C4-2B (cell line): ENCODE results near the gene NAAA.
"Not testable (repeated sequence)": the region's sequence is repeated elsewhere in the genome, so short reads cannot be mapped to it uniquely, and the experiment has no call there.

Experiments used
- H3K27ac ChIP-seq: fragments of 450-650 bp; 2 replicates; pipeline ENCODE4 v1.5.1; 2017
- ZFX ChIP-seq: fragments of 450-650 bp; IDR thresholded peaks from 2 replicates; pipeline ENCODE4 v1.6.1; 2017
- TF ChIP-seq, protein P1 (sequence below): fragments of 450-650 bp; conservative IDR thresholded peaks from 2 replicates; pipeline ENCODE4 v1.5.1; 2017; ENCODE audit warnings: mild to moderate bottlenecking

Gene NAAA

GRCh38 chr4:75912968-75913367, 27.8 kb downstream of the NAAA start:
- H3K27ac ChIP-seq: no peak overlapping the region
- TF ChIP-seq, protein P1, sequence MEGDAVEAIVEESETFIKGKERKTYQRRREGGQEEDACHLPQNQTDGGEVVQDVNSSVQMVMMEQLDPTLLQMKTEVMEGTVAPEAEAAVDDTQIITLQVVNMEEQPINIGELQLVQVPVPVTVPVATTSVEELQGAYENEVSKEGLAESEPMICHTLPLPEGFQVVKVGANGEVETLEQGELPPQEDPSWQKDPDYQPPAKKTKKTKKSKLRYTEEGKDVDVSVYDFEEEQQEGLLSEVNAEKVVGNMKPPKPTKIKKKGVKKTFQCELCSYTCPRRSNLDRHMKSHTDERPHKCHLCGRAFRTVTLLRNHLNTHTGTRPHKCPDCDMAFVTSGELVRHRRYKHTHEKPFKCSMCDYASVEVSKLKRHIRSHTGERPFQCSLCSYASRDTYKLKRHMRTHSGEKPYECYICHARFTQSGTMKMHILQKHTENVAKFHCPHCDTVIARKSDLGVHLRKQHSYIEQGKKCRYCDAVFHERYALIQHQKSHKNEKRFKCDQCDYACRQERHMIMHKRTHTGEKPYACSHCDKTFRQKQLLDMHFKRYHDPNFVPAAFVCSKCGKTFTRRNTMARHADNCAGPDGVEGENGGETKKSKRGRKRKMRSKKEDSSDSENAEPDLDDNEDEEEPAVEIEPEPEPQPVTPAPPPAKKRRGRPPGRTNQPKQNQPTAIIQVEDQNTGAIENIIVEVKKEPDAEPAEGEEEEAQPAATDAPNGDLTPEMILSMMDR: no peak
- TF ChIP-seq ZFX: no peak

DNA sequence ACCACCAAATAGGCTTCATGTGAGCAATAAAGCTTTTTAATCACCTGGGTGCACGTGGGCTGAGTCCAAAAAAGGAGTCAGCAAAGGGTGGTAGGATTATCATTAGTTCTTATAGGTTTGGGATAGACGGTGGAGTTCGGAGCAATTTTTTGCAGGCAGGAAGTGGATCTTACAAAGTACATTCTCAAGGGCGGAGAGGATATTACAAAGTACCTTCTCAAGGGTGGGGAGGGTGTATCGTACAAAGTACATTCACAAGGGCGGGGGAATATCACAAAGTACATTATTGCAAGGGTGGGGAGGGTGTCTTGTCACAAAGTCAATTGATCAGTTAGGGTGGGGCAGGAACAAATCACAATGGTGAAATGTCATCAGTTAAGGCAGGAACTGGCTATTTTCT, 30.0 kb downstream of the NAAA start:
- not testable (repeated sequence) for H3K27ac ChIP-seq

DNA sequence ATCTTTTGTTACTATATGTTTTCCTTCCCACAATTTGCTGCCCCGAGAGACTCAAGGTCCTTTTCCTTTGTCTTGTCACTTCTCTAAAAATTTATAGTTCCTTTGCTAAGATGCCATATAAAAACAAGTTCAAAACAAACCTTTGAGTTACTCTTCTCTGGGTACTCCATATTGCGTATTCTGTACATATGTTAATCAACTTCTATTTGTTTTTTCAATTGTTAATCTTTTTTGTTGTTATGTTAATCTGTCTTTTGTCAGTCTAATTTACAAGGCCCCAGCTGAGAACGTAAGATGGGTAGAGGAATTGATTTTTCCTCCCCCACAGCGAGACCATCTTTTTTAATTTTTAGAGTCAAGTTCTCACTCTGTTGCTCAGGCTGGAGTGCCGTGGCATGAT, 31.4 kb downstream of the NAAA start:
- H3K27ac ChIP-seq: no peak overlapping the region
- TF ChIP-seq ZFX: no peak
- TF ChIP-seq, protein P1: no peak

GRCh38 chr4:75908555-75908954, 32.3 kb downstream of the NAAA start:
- H3K27ac ChIP-seq: no peak overlapping the region

DNA sequence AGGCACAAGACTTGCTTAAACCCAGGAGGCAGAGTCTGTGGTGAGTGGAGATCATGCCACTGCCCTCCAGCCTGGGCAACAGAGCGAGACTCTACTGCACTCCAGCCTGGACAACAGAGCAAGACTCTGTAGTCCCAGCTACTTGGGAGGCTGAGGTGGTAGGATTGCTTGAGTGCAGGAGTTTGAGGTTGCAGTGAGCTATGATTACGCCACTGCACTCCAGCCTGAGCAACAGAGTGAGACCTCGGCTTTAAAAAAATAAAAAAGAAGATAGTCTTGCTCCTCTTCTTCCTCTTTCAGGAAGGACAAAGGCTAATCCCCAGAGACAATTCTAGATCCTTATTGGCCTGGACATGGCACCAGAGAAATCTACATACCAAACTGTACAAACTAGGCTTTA, 32.8 kb downstream of the NAAA start:
- no peak overlapping the region for H3K27ac ChIP-seq
- TF ChIP-seq ZFX: no peak
- TF ChIP-seq, protein P1: no peak

More at GRCh38 chr4:75908555-75908954, 32.3 kb downstream of the NAAA start:
- TF ChIP-seq ZFX: no peak
- TF ChIP-seq, protein P1: no peak

DNA sequence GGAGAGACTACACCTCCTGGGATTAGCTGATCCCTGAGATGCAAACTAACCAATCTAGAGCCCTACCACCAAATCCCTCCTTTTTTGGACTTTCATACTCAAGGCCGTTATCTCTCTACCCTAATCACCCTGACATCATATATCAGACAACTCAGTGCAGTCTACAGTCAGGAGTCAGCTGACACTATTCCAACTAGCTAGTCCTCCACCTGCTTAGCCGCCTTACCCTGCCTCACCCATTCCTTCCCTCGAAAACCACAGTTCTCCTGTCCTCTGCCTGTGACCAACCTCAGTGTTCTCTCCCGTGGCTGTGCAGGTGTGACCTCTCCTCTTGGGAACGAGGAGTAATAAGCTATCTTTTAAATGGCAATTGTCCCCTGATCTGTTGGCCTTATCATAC, 36.7 kb downstream of the NAAA start:
- TF ChIP-seq, protein P1: no peak
- TF ChIP-seq ZFX: no peak
- H3K27ac ChIP-seq: no peak overlapping the region

- TF ChIP-seq, protein P1: no peak
- TF ChIP-seq ZFX: no peak
- no peak within 1 kb of the TSS for H3K27ac ChIP-seq
Measured at GRCh38 chr4:75902352-75902751, 38.5 kb downstream of the NAAA start, which contains the start of gene PPEF2. Gene PPEF2 (minus strand): TSS chr4:75902452. CDS start chr4:75896325, 6,127 bp downstream.

GRCh38 chr4:75898536-75898935, 42.3 kb downstream of the NAAA start:
- H3K27ac ChIP-seq: no peak overlapping the region
- TF ChIP-seq, protein P1: no peak
- TF ChIP-seq ZFX: no peak
